Measurements from ENCODE around the gene SPSB2.
"Not testable (repeated sequence)": the region's sequence is repeated elsewhere in the genome, so short reads cannot be mapped to it uniquely, and the experiment has no call there.

GRCh38 chr12:6886206-6886999, 13.3 kb upstream of the SPSB2 start:
- not testable (repeated sequence) for TF ChIP-seq POLR2AphosphoS5, CTCF (IDR thresholded peaks at IDR 0.05)

Data from breast epithelium (tissue), 3 donors.